Epithelial cell of proximal tubule (primary cell): ENCODE data around the gene CUX1. TPM values are rescaled to one million over a fixed set of nuclear protein-coding genes. Genes with fewer than 3 reads are reported as not detected.

Experiments
- DNase-seq: peaks from one replicate; pipeline ENCODE4 v3.0.0-alpha.2; 2011; ENCODE audit warnings: low read depth
- H3K4me3 ChIP-seq: 2 replicates; pipeline ENCODE4 v1.5.1; 2011; ENCODE audit warnings: low read depth, mild to moderate bottlenecking, low read length
- CTCF ChIP-seq: conservative IDR thresholded peaks from 2 replicates; pipeline ENCODE4 v1.5.1; 2012; ENCODE audit warnings: low read depth, mild to moderate bottlenecking, low read length
- total RNA-seq: library from RNA; depleted of rRNA; stranded (reverse); fragments of >200 nt; gene quantifications from 2 replicates; pipeline ENCODE4 v1.2.3, GENCODE V29; 2015

CUX1 gene
- total RNA-seq, 1 donor from 2014 or later: 37.3 TPM

GRCh38 chr7:102234131-102234530 lies 416.7 kb downstream of the CUX1 start:
- DNase-seq: no peak
- H3K4me3 ChIP-seq: no peak overlapping the region
- TF ChIP-seq CTCF: no peak

GRCh38 chr7:102234801-102235550 lies 417.6 kb downstream of the CUX1 start:
- TF ChIP-seq CTCF: no peak
- no peak for DNase-seq
- H3K4me3 ChIP-seq: no peak overlapping the region

- no peak for DNase-seq
- H3K4me3 ChIP-seq: no peak overlapping the region
- TF ChIP-seq CTCF: no peak
These were observed 418.7 kb downstream of the CUX1 start for GRCh38 chr7:102236102-102236501.

GRCh38 chr7:102236592-102237287 lies 419.3 kb downstream of the CUX1 start:
- peak; percentile 84 for TF ChIP-seq CTCF
- no peak overlapping the region for H3K4me3 ChIP-seq
- no peak for DNase-seq

- TF ChIP-seq CTCF: no peak
- DNase-seq: no peak
- no peak overlapping the region for H3K4me3 ChIP-seq
These were observed 421.9 kb downstream of the CUX1 start for GRCh38 chr7:102239206-102239820.

- DNase-seq: no peak
- H3K4me3 ChIP-seq: no peak overlapping the region
- TF ChIP-seq CTCF: no peak
These were observed 424.0 kb downstream of the CUX1 start for GRCh38 chr7:102241431-102241830.
